HepG2 (cell line): ENCODE data around the gene OPRL1. TPM values are rescaled to one million over a fixed set of nuclear protein-coding genes. Genes with fewer than 3 reads are reported as not detected.

Experiments
- GATA4 ChIP-seq: sonication (generic); IDR thresholded peaks from 2 replicates; pipeline ENCODE4 v1.6.1; 2016; ENCODE audit warnings: antibody characterized with exemption, low read depth, borderline replicate concordance
- HBP1 ChIP-seq: IDR thresholded peaks from 2 replicates; pipeline ENCODE4 v1.6.1; 2016; ENCODE audit warnings: low read depth, control low read depth
- HDAC2 ChIP-seq: sonication (generic); formaldehyde crosslinking; IDR thresholded peaks from 2 replicates; pipeline ENCODE4 v1.4.0; 2020; ENCODE audit warnings: missing genetic modification reagents
- JARID2 ChIP-seq: sonication (generic); formaldehyde crosslinking; IDR thresholded peaks from 2 replicates; pipeline ENCODE4 v1.8.1; 2023; ENCODE audit warnings: missing genetic modification reagents, inconsistent platforms; ENCODE audit not compliant: insufficient replicate concordance
- MEIS2 ChIP-seq: sonication (generic); formaldehyde crosslinking; IDR thresholded peaks from 2 replicates; pipeline ENCODE4 v1.9.0; 2021; ENCODE audit warnings: mild to moderate bottlenecking, missing genetic modification reagents
- PAXIP1 ChIP-seq: sonication (generic); formaldehyde crosslinking; conservative IDR thresholded peaks from 2 replicates; pipeline ENCODE4 v1.4.0; 2020; ENCODE audit warnings: mild to moderate bottlenecking, missing genetic modification reagents, moderate library complexity
- PHF8 ChIP-seq: sonication (generic); formaldehyde crosslinking; IDR thresholded peaks from 2 replicates; pipeline ENCODE4 v1.5.0; 2020; ENCODE audit warnings: missing genetic modification reagents
- SNAPC4 ChIP-seq: sonication (generic); formaldehyde crosslinking; IDR thresholded peaks from 2 replicates; pipeline ENCODE4 v1.4.0; 2020; ENCODE audit warnings: mild to moderate bottlenecking, missing genetic modification reagents
- ZNF318 ChIP-seq: sonication (generic); formaldehyde crosslinking; IDR thresholded peaks from 2 replicates; pipeline ENCODE4 v1.4.0; 2020; ENCODE audit warnings: mild to moderate bottlenecking, missing genetic modification reagents
- ZNF605 ChIP-seq: sonication (generic); formaldehyde crosslinking; IDR thresholded peaks from 2 replicates; pipeline ENCODE4 v1.8.0; 2022; ENCODE audit warnings: mild to moderate bottlenecking, missing genetic modification reagents
- ZNF776 ChIP-seq: sonication (generic); formaldehyde crosslinking; IDR thresholded peaks from 2 replicates; pipeline ENCODE4 v1.4.0; 2020; ENCODE audit warnings: mild to moderate bottlenecking, missing genetic modification reagents
- polyA plus RNA-seq, 8 experiments: library from polyadenylated mRNA; depleted of rRNA in 3 of 8; stranded (reverse) in 7 of 8; unstranded in 1 of 8; fragments of >200 nt; fragmentation: Illumina TruSeq in 4 of 8; extraction: Trizol in 4 of 8; gene quantifications; 2 replicates each; pipeline versions ENCODE4 v1.2.1 to v1.2.3, GENCODE V29; 2011 to 2016; ENCODE audit warnings: low read depth in 4 of 8, missing spikeins in 1 of 8, mixed read lengths in 1 of 8; ENCODE audit not compliant: insufficient read depth in 1 of 8
- total RNA-seq, 5 experiments: library from RNA; depleted of rRNA; stranded (reverse); fragments of >200 nt; fragmentation: Illumina TruSeq; extraction: Trizol; gene quantifications; 2 replicates each; pipeline ENCODE4 v1.2.3, GENCODE V29; 2016; ENCODE audit warnings: low read depth in 1 of 5

The OPRL1 gene
- total and polyA plus RNA-seq, 2 of the 13 experiments (the other 11 are each of a cell fraction or from before 2014, with no cell fraction given): 0.35 to 0.71 TPM

GRCh38 chr20:64049878-64050260 lies 30.0 kb upstream of the OPRL1 start (continued):
- TF ChIP-seq SNAPC4 (CRISPR knock-in tag): 0 out of 2 replicates have a peak, but pooled peaks have one; percentile 27
- TF ChIP-seq JARID2 (CRISPR knock-in tag): peak; percentile 14
- TF ChIP-seq MEIS2: no peak
- no peak for TF ChIP-seq PHF8 (CRISPR knock-in tag)
- 0 out of 2 replicates have a peak, but pooled peaks have one; percentile 4 for TF ChIP-seq GATA4
- peak; percentile 24; the same call in 1 of the 2 replicates for TF ChIP-seq HDAC2 (CRISPR knock-in tag)
- 0 out of 2 replicates have a peak, but pooled peaks have one; percentile 69 for TF ChIP-seq ZNF776 (CRISPR knock-in tag)
- 0 out of 2 replicates have a peak, but pooled peaks have one; percentile 22 for TF ChIP-seq PAXIP1
- TF ChIP-seq HBP1: no peak
- no peak; the same call in 1 of the 2 replicates for TF ChIP-seq ZNF605 (CRISPR knock-in tag)
- TF ChIP-seq ZNF318: peak; percentile 90; the same call in 1 of the 2 replicates
